MV-4-11 (cell line): ENCODE data around the gene MAPK12.

ENCODE experiments used
- DNase-seq: peaks from one replicate; lab custom pipeline; 2025; lab: John Stamatoyannopoulos, UW

Gene MAPK12

DNA sequence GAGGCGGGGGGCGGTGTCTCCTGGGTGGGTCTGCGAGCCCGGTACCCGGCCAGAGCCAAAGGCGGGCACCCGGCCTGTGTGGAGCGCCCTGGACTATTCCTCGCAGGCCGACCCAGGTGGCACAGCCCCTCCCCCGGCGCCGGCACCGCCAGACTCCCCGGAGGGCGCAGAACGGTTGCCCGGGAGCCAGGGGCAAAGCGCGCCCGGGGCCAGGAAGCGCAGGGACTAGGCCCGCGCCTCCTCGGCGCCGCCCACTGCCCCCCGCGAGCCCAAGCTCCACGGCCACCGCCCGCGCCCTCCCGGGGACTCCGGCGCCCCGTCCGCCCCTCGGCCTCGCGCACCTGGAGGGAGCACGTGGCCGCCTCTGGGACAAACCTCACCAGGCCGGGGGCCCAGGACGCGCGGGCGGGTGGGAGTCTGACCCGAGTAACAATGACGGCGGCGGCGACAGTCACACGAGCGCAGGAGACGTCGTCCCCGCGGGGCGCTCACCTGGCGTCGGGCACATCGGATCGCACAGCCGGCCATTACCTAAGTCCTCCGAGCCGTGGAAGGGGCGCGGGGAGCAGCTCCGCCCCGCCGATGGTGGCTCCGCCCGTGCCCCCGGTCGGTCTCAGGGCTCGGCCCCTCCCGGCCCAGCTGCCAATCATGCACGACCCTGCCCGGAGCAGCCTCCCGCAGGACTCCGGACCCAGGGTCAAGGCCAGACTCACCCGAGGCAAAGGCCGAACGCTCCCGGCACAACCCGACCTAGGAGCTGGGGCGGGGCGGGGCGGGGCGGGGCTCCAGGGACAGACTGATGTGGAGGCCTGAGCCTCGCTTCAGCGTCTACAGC lies 38.5 kb upstream of the MAPK12 start:
- no peak for DNase-seq

DNA sequence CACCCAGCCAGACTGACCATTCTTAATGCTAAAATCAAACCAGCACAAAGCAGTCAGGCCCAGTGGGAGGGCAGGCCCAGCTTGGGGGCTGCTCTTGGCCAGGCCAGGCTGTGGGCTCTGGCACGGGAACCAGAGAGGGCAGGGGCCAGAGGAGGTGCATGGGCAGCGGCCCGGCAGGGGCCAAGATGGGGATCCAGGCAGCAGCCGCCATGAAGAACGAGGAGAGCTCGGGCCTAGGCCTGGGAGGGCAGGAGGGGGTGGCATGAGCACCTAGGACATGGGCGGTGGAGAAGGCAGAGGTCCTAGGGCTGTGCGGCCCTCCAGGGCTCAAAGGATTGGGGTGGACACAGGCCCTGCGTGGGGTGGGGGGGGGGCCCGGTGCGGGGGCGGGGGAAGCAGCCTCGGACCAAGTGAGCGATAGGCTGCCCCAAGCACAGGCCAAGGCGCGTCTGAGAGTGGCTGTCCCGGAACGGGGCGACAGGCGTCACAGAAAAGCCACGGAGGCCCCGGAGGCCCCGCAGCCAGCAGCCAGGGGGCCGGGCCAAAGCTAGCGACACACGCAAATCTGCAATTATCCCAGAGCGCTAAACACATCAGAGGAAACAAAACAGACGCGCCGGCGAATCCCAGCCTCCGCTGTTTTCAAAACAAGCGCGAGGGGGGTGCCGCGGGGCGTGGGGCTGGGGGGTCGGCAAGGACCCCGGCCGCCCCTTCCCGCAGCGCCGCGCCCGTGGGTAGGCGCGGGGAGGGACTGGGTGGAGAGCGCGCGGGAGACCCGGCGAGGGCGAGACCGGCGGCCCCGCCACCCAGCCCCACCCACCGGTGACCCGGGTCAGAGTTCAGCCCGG lies 37.7 kb upstream of the MAPK12 start:
- no peak for DNase-seq

- DNase-seq = no peak
Observed at GRCh38 chr22:50298266-50298637, 36.8 kb upstream of the MAPK12 start.

DNA sequence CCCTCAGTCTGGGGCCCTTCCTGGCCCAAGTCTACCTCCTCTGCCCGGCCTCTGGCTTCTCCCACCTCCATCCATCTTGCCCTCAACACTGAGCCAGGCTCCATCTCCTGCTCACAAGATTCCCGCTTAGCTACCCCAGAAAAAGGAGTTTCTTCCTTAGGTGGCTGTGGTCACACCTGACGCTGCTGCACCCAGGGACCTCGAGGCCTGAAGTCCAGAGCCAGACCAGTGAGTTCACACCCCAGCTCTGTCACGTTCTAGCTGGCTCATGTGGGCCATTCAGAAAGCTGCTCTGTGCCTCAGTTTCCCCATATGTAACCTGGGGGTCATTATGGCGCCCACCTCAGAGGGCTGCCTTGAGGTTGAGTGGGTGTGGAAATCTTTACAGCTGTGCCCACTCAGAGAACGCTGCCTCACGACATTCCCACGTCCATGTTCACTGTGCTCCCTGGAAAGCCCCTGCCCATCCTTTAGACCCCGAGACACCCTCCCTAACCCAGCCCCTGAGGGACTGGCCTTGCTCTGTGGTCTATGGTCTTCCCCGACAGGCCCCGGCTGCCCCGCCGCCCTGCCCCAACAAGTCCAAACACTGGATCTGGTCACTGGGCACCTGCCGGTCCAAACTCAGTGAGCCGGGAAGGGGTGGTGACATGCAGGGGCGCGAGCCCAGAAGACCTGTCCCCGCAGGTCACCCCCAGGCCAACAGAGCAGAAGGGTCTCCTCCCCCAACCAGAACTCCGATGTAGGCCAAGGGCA lies 36.2 kb upstream of the MAPK12 start:
- DNase-seq = no peak

DNA sequence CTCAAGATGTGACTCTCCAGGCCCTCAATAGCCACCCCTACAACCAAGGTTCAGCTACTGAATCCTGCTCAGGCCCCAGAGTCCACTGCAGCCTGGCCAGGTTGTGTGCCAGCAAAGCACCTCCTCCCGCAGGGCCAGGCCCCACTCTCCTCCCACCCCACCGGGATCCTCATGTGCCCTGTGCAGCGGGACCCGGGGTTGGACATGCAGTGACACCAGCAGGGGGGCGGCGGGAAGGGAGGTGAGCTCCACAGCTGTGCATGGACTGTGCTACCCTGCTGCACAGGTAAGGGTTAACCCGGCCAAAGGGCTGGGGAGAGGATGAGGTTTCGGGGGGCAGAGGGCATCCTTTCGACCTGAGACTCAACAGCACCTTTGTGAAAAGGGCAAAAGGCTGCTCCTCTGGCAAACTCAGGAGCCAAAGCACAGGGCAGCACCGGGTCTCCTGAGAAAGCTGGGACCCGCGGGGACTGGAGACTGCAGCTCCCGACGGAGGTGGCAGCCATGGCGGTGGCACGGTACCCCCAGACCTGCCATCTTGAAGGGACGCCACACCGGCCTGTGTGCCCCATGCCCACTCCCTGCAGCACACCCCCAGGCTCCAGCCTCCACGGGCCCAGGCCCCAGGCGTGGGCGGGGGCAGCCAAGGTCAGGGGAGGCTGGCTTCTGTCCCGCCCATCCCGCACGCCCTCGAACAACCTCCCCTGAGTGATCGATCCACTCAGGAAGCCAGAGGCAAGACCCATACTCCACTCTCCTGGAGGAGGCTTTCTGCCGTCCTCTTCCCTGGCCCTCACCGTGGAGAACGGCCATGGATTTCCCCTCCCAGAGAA lies 35.4 kb upstream of the MAPK12 start:
- DNase-seq = no peak

GRCh38 chr22:50294319-50294656 lies 32.8 kb upstream of the MAPK12 start:
- no peak for DNase-seq

- DNase-seq = no peak
Observed at GRCh38 chr22:50293441-50294318, 32.2 kb upstream of the MAPK12 start.

DNA sequence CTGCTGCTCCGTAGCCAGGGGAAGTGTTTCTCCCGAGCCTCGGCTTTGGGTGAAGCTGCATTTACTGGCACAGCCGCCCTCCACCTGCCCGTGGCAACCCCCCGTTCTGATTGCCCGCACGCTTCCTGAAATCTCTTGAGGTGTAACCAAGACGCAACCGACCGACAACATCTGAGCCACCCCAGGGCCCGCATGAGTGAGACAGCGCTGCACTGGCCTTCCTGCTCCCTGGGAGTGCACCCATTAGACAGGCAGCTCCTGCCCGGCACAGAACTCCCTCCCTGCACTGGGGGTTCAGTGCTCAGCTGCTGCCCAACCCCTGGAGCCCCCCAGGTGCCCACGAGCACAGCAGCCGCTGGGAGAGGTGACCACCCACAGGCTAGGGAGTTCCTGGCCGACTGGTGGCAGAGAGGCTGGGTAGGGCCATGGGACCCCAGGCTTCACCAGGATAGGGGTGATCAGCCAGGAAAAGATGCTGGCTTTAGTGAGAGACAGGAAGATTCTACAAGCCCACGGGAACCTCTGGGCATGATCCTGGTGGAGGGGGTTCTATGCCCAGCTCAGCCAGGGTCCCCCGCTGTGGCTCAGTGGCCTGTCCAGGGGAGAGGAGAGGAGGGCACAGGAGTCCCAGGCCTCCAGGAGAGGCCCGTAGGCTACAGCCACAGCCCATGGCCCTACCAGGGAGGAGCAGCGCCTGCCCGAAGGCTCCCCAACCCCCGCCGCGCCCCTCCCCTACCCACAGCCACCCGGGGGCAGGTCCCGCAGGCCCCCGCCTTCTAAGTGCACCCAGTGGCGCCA lies 31.4 kb upstream of the MAPK12 start:
- no peak for DNase-seq

DNA sequence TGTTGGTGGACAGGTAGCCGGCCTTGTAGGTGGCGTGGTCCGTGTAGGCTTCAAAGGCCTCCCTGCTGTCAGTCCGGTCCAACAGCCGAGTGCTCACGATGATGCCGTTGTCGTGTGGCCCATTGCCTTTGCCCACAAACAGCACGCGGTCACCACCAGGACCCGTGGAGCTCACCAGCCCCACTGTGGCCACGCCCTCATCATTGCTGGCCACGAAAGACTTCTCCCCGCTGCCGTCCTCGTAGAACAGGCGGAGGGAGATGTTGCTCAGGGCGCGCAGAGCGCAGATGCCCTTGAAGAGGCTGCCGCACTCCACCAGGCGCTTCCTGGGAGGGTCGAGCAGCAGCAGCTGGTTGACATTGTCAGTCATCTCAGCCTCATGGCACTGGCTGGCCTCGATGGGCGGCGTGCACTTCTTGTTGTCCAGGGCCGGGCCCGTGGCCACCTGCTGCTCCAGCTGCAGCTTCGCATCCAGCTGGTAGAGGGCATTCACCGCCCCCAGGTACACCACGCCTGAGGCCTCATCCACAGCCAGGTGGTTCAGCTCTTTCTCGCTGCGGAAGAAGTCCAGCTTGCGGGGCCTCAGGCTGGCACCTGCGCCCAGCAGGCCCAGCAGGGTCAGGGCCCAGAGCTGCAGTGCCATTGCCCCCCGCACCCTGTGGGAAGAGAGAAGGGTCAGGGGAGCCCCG lies 28.6 kb upstream of the MAPK12 start:
- no peak for DNase-seq

GRCh38 chr22:50289151-50289941 lies 27.9 kb upstream of the MAPK12 start:
- DNase-seq = no peak

DNA sequence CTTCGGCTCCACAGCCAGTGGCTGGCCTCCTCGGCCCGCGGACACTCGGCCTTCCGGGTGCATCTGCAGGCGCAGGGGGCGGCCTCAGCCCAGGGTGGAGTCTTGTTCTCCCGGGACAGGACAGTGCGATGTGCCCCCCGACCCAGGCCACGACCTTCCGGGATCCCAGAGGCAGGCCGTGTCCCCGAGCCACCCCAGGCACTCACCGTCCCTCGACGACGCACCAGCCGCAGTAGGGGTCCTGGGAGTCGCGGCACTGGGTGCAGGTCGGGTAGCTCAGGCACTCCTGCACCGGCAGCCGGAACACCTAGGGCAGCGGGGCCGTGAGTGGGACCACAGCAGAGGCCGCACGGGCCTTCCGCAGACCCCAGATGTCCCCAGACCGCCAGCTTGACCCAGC lies 26.2 kb upstream of the MAPK12 start:
- DNase-seq = no peak

- no peak for DNase-seq
Observed at GRCh38 chr22:50286701-50287318, 25.3 kb upstream of the MAPK12 start.

GRCh38 chr22:50286275-50286674 lies 24.8 kb upstream of the MAPK12 start:
- no peak for DNase-seq

- no peak for DNase-seq
Observed at GRCh38 chr22:50285568-50286229, 24.2 kb upstream of the MAPK12 start.

GRCh38 chr22:50284479-50284878 lies 23.0 kb upstream of the MAPK12 start:
- DNase-seq = no peak

DNA sequence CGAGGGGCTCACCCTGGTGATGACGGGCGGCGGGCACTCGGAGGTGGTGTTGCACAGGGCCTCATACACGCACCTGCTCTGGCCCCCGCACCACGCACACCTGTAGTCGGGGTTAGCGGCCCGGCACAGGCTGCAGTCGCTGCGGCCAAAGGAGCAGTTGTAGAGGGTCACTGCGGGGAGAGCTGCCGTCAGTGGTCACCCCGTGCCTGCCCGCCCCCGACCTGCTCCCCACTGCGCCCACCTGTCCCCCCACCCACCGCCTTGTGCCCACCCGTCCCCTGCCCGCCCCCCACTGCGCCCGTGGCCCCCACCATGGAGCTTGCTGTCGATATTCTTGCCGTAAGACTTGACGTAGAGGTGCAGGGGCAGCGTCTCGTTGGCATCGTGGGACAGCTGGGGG lies 22.3 kb upstream of the MAPK12 start:
- no peak for DNase-seq

DNA sequence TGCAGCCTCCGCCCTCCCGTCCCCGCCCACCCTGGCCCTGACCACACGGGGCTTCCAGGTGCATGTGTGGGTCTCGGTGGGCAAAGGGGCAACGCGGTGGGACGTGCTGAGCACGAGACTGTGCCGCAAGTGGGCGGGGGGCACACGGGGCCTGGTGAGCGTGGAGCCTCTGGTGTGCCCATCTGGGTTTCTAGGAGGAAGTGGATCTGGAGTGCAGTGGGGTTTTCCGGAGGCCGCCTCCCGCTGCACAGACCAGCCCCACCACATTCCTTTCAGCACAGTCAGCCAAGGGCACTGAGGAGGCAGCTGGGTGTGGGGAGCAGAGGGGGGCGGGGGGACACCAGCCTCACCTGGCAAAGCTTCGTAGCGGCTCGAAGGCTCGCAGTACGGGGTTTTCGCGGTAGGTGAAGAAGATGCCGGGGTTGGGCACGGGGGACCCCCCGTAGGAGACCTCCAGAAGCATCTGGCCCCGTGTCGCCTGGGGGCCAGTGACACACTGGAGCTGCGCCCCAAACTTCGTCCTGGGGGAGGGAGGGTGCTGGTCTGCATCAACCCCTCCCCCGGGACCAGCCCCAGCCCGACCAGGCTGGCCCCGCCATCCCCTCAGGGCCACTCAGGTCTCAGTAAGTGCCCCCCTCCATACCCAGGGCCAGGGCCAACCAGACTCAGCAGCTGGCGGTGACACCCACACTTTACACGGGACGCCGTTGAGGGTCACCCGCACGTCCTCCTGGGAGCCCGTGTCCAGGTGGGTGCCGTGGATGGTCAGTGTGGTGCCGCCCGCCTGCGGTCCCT lies 21.1 kb upstream of the MAPK12 start:
- no peak for DNase-seq
